Putamen (tissue), 1 donor: ENCODE results near the gene TERT.
"Not testable (repeated sequence)": the region's sequence is repeated elsewhere in the genome, so short reads cannot be mapped to it uniquely, and the experiment has no call there.

Experiments used
- DNase-seq: peaks from one replicate; pipeline ENCODE4 v3.0.0-alpha.2; 2016; ENCODE audit warnings: low spot score

The TERT gene

GRCh38 chr5:1294835-1295649 lies at the start of gene TERT:
TERT (minus strand) TSS chr5:1295068; CDS start chr5:1294989, 79 bp downstream.
- DNase-seq, result no peak

- DNase-seq, result no peak
Measured at GRCh38 chr5:1343931-1344901, 49.3 kb upstream of the TERT start.

DNA sequence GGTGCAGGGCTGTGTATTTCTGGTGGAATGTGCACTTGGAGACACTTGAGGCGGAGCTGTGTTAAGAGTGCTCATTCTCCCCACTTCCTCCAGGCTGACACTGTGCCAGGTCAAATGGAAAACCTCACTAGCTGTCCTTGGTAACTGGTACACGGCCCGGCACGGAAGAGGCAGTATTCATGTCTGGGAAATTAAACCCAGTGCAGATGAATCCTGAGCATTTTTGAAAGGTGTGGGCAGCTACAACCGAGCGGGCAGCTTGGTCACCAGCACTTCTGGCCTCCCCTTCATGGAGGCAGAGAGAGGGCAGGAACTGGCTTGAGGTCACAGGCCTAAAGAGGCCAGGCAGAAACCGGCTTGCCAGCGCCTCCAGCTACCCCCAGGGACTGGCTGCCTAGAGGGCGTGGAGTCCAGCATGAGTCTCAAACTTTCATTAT lies 48.5 kb upstream of the TERT start:
- no peak for DNase-seq

GRCh38 chr5:1342711-1343110 lies 47.8 kb upstream of the TERT start:
- DNase-seq, result not testable (repeated sequence)

DNA sequence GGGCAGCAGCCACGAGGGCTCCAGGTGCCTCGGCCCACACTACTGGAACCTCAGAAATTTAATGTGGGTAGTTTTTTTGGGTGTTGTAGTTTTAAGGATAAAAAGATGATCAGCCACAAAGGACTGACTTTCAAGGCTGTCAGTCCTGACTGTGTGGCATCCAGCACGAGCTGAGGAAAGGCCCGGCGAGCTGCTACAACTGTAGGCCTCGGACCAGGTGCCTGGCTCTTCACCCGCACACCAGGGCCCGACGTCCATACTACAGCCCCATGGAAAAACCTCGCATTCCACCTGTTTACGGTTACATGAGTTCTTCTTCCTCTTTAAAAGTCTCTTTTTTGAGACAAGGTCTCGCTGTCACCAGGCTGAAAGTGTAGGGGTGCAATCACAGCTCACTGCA lies 47.4 kb upstream of the TERT start:
- DNase-seq, result no peak

- no peak for DNase-seq
Measured at GRCh38 chr5:1341863-1342262, 47.0 kb upstream of the TERT start.

- not testable (repeated sequence) for DNase-seq
Measured at GRCh38 chr5:1339818-1340210, 44.9 kb upstream of the TERT start.

GRCh38 chr5:1339139-1339817 lies 44.4 kb upstream of the TERT start:
- DNase-seq, result not testable (repeated sequence)

- no peak for DNase-seq
Measured at GRCh38 chr5:1338506-1339070, 43.7 kb upstream of the TERT start.

- DNase-seq, result no peak
Measured at GRCh38 chr5:1338196-1338490, 43.3 kb upstream of the TERT start.

GRCh38 chr5:1337489-1338195 lies 42.8 kb upstream of the TERT start:
- no peak for DNase-seq

DNA sequence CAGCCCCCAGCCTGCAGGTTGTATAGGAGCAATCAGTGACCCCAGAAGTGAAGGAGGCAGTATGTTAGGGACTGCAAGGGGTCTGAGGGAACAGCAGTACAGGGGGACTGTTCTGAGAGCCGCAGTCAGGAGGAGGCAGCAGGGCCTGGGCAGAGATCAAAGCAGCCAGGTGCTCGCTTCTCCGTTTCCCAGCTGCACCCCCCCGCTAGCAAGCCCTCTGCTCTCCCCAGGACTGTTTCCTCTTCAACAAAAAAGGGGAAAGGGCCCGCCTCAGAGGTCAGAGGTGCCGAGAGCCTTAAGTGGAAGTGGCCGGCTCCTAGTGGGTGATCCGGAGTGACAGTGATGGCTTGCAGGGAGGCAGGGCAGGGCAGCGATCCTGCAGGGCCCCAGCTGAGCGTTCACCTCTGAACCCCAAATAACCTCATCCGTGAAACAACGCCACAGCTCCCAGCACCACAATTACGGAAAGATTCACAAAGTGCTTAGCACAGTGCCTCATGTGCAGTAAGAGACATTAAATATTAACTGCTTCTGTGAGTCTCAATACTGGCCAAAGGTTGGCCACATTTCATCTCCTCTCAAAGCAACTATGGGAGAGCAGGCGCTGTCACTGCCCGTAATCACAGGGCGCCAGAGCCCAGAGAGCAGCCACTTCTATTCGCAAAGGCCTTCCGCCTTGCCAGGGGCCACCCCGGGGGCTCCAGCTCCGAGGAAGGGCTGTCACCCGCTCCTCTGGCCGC lies 42.1 kb upstream of the TERT start:
- DNase-seq, result no peak

- no peak for DNase-seq
Measured at GRCh38 chr5:1336106-1336561, 41.3 kb upstream of the TERT start.

DNA sequence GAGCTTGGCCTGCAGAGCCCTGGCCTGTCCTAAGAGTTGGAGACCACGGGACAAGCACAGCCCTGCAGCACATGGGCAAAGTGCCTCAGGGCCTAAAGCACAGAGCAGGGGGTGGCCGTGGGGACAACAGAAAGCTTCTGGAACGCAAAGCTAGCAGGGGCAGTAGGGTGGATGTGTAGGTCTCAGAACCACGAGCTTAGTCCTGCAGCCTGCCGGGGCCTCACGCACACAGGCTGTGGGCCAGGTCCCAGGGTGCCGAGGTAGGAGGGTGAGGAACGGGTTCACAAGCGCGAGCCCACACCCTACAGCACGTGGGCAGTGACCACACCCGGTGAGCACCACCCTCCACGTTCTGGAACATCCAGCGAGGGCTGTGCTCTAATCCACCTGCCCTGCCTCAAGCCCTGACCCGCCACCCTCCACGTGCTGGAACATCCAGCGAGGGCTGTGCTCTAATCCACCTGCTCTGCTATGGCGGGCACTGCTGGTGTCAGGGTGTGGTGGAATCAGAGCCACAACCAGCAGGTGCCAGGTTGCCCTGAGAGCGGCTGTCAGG lies 40.8 kb upstream of the TERT start:
- no peak for DNase-seq

GRCh38 chr5:1334831-1335539 lies 40.1 kb upstream of the TERT start:
- no peak for DNase-seq

DNA sequence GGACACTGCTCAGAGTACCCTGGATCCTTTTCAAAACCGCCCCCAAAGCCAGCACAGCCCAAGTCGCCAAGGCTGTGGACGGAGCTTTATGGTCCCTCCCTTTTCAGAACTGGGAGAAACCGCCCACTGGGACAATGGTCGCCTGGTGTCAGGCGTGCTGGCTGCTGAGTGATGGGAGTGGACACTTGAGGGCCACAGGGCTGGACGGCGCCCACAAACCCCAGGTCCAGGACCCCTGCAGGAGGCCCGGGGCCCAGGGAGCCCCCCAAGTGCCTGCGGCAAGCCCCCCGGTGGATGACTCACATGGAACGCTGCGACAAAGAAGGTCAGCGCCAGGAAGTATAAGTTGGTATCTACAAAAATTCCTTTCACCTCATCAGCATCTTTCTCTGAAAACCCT lies 39.1 kb upstream of the TERT start:
- no peak for DNase-seq

- not testable (repeated sequence) for DNase-seq
Measured at GRCh38 chr5:1333286-1333685, 38.4 kb upstream of the TERT start.

DNA sequence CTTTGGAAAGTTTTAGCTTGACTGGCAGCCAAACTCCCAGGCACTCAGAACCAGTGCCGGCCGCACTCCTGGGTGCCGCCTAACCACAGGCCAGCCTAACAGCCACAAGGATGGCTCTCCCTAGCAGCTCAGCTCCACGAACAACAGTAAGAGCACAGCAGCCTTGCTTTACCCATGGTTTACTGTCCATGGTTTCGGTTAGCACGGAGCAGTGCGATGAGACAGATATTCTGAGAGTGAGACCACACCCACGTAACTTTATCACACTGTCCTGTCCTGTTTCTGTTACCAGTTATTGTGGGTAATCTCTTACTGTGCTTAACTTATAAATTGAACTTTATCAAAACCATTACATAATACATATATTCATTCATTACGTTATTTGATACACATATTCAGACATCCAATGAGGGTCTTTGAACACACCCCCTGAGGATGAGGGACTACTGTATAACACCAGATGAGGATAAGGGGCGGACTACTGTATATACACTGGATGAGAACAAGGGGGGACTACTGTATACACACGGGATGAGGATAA lies 37.7 kb upstream of the TERT start:
- no peak for DNase-seq

DNA sequence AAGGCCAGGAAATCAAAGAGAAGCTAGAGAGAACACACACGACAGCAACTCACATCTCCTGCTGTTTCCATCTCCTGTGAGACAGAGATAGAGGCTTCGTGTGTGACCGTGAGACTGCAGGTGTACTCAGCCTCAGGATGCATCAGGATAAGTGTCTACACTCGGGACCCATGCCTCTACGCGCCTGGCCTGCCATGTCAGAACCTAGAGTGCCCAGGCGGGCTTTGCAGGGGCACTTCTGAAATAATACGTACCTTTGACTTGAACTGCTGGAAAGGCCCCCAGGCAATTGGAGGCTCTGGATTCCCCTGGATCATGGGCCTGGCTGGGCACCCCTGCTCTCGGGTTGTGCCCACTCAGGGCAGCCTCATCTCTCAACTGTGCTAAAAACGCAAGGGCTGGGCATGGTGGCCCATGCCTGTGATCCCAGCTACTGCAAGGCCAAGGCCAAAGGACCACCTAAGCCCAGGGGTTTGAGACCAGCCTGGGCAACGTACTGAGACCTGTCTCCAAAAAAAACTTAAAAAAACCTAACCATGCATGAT lies 37.1 kb upstream of the TERT start:
- DNase-seq, result no peak
